HG03095 (cell line): ENCODE results near the gene CLDN10.

Experiments used
- ATAC-seq: cut with Tn5 transposase; IDR thresholded peaks from one replicate; pipeline ENCODE4 v1.9.1; 2021; ENCODE audit warnings: moderate library complexity; ENCODE audit not compliant: unreplicated experiment

Gene CLDN10

DNA sequence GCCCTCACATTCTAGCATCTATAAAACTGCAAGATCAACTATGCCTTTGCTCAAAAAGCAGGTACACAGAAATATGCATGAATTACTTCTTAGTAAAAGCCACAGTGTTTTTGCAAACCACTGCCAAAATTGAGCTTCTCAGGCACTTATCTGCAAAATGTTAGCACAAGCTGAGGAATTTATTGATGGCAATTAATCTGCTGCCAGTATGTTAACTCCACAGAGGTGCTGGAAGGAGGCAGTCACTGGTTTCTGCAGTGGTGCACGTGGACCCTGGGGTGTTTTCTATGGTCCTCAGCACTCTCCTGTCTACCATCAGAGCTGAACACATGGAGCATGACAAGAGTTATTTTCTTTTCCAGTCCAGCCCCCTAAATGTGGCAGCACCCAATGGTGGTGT lies 44.2 kb downstream of the CLDN10 start:
- no peak for ATAC-seq

GRCh38 chr13:95601216-95601615 lies 48.7 kb downstream of the CLDN10 start:
- no peak for ATAC-seq

GRCh38 chr13:95601906-95602305 lies 49.4 kb downstream of the CLDN10 start:
- no peak for ATAC-seq

GRCh38 chr13:95603887-95604555 lies 51.5 kb downstream of the CLDN10 start:
- no peak for ATAC-seq

GRCh38 chr13:95604556-95604915 lies 52.0 kb downstream of the CLDN10 start:
- ATAC-seq = no peak

DNA sequence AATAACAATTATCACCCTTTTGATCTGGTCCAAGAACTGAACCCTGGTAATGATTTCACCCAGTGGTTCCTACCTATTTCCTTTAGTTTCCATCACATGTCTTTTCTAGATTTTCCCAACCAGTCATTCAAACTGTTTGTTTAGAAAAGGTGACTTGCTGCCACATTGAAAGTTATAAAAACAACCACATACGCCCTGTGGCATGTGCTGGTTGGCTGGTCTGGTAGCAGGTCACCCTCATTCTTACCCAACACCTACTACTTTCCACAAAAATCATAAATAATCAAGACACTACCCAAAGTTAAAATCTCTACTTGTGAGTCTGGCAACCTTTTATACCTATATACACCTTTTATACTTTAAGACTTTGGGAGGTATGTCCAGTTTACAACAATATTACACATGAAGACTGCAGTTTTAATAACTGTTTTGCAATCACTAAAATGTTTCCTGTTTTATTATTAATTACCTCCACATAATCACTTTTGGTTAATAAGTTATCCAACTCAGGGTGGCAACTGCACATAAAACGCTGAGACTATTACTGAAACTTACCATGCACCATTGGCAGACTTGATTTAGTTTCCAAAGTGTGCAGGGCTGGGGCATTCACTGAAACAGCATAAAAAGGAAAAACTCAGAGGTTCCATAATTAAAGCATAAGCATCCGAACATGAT lies 53.1 kb downstream of the CLDN10 start:
- ATAC-seq = no peak

GRCh38 chr13:95607366-95607765 lies 54.8 kb downstream of the CLDN10 start:
- ATAC-seq = no peak

DNA sequence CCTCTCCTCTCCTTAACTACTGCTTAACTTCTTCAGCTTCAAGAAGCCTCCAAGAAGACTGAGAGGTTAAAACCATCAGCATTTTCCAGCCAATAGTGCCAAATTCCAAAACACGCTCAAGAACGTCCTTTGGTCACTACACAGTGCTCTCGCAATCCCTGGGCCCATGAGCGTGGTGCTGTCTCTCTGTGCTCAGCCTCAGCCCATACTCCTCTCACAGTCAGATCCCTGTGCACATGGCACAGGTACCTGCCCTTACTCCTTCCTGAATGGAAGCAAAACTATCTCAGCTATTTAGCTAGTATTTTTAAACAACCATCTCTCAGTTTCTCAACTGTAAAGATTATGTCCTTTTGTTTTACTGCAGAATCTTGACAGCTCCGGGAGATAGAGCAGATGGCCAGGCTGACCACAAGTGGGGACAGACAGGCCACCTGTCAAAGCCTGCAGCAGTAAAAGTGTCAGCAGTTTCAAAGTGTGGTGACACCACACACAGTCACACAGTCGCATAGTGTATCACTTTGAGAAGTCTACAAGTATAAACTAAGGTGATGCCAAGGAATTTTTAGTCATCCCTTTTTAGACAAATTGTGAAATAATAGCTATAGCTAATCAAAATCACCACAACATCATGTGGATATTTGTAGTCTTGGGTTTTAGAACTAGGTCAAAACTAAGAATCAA lies 56.3 kb downstream of the CLDN10 start:
- ATAC-seq = no peak

GRCh38 chr13:95614641-95615245 lies 62.2 kb downstream of the CLDN10 start:
- no peak for ATAC-seq

DNA sequence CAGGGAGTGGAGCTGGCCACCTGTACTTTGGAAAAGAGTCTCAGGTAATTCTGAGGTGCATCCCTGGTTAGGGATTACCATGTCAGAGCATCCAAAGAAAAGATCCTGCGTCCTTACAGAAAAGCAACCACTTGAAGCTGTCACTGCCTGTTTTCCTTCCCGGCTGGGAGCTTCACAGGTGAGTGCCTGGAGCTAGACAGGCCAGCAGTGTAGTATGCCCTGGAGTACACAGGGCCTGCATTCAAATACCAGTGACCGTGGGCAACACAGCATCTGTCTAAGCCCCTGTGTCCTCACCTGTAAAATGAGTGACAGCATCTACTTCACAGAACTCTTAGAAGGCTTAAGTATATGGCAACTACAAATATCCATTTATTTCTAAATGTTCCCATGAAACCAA lies 63.0 kb downstream of the CLDN10 start:
- no peak for ATAC-seq

DNA sequence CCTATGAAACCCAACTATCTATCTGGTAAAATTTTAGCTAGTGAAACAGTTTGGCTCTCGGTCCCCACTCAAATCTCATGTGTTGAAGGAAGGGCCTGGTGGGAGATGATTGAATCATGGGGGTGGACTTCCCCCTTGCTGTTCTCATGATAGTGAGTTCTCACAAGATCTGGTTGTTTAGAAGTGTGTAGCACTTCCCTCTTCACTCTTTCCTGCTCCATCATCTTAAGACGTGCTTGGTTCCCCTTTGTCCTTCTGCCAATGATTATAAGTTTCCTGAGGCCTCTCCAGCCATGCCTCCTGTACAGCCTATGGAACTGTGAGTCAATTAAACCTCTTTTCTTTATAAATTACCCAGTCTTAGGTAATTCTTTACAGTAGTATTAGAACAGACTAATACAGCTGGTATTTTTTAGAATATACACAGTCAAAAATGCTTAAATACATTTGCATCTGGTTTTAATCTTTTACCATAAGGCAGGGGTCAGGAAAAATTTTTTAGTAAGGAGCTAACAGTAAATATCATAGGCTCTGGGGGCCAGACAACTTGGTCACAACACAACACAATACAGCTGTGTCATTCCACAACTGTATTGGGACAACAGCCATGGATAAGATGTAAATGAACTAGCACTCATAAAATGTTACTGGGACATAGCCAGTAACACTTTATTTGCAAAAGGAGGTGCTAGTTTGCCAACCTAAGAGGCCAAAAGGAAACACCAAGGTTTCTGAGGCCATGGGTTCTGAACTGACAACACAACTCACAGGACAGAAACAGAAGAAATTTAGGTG lies 67.7 kb downstream of the CLDN10 start:
- ATAC-seq = no peak

DNA sequence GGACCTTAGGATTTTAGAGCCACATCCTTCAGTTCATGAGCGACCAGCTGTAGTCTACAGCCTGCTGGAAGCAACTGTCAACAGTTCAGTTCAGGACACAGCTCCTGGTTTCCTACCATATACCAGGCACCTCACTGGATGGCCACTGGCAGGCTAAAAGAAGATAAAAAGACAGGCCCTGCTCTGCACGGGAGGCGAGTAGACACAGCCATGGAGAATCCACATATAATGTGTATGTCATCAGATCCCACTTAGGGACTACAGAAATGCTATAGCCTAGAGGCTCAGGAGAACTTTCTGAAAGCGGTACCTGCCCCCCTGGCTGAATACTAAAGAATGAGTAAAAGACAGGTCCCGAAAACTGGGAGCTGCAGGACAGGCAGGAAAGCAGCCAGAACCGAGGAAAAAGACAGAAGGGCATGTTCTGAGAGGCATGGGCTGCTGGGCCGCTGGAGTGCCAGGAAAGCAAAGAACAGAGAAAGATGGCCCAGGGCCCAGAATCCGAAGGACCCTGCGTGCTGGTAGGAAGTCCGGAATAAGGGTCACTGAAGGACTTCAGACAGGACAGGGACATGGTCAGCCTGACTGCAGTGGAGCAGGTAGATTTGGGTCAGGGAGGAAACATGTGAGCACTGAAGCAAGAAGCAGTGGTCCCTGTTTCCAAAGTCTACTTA lies 68.4 kb downstream of the CLDN10 start:
- no peak for ATAC-seq

DNA sequence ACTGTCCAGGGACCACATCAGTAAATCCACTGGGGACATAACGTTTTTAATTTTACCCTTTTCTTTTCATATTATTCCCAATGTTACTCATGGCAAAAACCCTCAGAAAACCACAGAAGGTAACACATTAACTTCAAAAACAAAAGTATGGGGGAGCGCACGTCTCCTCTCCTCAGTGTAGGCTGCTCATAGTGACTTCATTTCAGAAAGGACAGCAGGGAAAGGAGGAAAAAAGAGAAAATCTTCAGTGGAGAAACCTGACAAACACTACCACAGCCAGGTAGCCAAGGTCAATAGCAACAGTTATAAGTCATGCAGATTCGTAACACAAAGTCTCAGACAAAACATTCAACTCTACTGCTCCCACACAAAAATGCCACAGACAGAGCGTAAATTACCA lies 70.6 kb downstream of the CLDN10 start:
- ATAC-seq = no peak

GRCh38 chr13:95624020-95624419 lies 71.5 kb downstream of the CLDN10 start:
- no peak for ATAC-seq

DNA sequence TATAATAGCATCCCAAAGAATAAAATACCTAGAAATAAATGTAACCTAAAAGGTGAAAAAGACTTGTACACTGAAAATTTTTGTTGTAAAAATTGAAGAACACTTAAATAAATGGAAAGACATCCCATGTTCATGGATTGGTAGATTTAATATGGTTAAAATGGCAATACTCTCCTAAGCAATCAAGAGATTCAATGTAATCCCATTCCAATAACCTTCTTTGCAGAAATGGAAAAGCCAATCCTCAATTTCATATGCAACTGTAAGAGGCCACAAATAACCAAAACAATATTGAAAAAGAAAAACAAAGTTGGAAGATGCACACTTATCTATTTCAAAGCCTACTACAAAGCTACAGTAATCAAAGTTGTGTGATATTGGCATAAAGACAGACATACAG lies 74.2 kb downstream of the CLDN10 start:
- no peak for ATAC-seq

- ATAC-seq = no peak
These were observed 75.1 kb downstream of the CLDN10 start for GRCh38 chr13:95627590-95627989.

- ATAC-seq = no peak
These were observed 76.0 kb downstream of the CLDN10 start for GRCh38 chr13:95628488-95628887.

- ATAC-seq = no peak
These were observed 76.6 kb downstream of the CLDN10 start for GRCh38 chr13:95629071-95629470.
